GM23338 (cell line): Measurements from ENCODE around the gene UBAP2. TPM values are rescaled to one million over a fixed set of nuclear protein-coding genes. Genes with fewer than 3 reads are reported as not detected.

Experiments
- ATAC-seq: fragments of 200-7000 bp; cut with Tn5 transposase; 3 replicates; pipeline ENCODE4 v1.9.1; 2020
- DNase-seq: peaks from one replicate; pipeline ENCODE4 v3.0.0-alpha.2; 2015; ENCODE audit warnings: low spot score
- H2AFZ ChIP-seq: fragments of 200-600 bp; sonication (generic); 2 replicates; pipeline ENCODE4 v1.8.0; 2016; ENCODE audit warnings: antibody characterized with exemption, mild to moderate bottlenecking, moderate library complexity
- H3F3A ChIP-seq: fragments of 200-600 bp; sonication (generic); replicated peaks from 2 replicates; pipeline ENCODE4 v1.8.0; 2017; ENCODE audit warnings: antibody characterized with exemption, mixed run types, low read depth
- H3K27ac ChIP-seq: fragments of 200-600 bp; sonication (generic); 2 replicates; pipeline ENCODE4 v1.6.1; 2016; ENCODE audit warnings: low read depth
- H3K27me3 ChIP-seq: fragments of 200-600 bp; sonication (generic); 2 replicates; pipeline ENCODE4 v1.8.0; 2016; ENCODE audit warnings: mild to moderate bottlenecking, mixed run types, moderate library complexity; ENCODE audit not compliant: insufficient read depth
- H3K36me3 ChIP-seq: fragments of 200-600 bp; sonication (generic); 2 replicates; pipeline ENCODE4 v1.8.0; 2016; ENCODE audit warnings: mild to moderate bottlenecking; ENCODE audit not compliant: insufficient read depth
- H3K4me1 ChIP-seq: fragments of 200-600 bp; sonication (generic); 2 replicates; pipeline ENCODE4 v1.8.0; 2016; ENCODE audit warnings: mild to moderate bottlenecking, moderate library complexity; ENCODE audit not compliant: insufficient read depth
- H3K4me2 ChIP-seq: fragments of 200-600 bp; sonication (generic); 2 replicates; pipeline ENCODE4 v1.7.1; 2017; ENCODE audit warnings: mixed run types
- H3K4me3 ChIP-seq: fragments of 200-600 bp; sonication (generic); 2 replicates; pipeline ENCODE4 v1.6.1; 2016; ENCODE audit warnings: mixed run types
- H3K79me2 ChIP-seq: fragments of 200-600 bp; sonication (generic); replicated peaks from 2 replicates; pipeline ENCODE4 v1.8.0; 2017; ENCODE audit warnings: mild to moderate bottlenecking; ENCODE audit not compliant: insufficient read depth
- H3K9me2 ChIP-seq: fragments of 200-600 bp; sonication (generic); 2 replicates; pipeline ENCODE4 v1.8.0; 2017; ENCODE audit not compliant: insufficient read depth
- H4K20me1 ChIP-seq: fragments of 200-600 bp; sonication (generic); replicated peaks from 2 replicates; pipeline ENCODE4 v1.8.0; 2017; ENCODE audit warnings: mild to moderate bottlenecking; ENCODE audit not compliant: insufficient read depth
- H3K27ac Mint-ChIP-seq: 2 replicates; pipeline ENCODE4 v1.8.0; 2020; ENCODE audit warnings: inconsistent platforms, mild to moderate bottlenecking, moderate library complexity, mixed read lengths
- H3K27me3 Mint-ChIP-seq: 3 replicates; pipeline ENCODE4 v1.8.0; 2022; ENCODE audit warnings: low read depth, mild to moderate bottlenecking, moderate library complexity, mixed read lengths, inconsistent platforms; ENCODE audit not compliant: insufficient read depth, poor library complexity
- H3K36me3 Mint-ChIP-seq: 3 replicates; pipeline ENCODE4 v1.8.0; 2021; ENCODE audit warnings: low read depth, mild to moderate bottlenecking, inconsistent platforms, moderate library complexity, mixed read lengths
- H3K4me1 Mint-ChIP-seq: 3 replicates; pipeline ENCODE4 v1.8.0; 2020; ENCODE audit warnings: mild to moderate bottlenecking, inconsistent platforms, mixed read lengths
- H3K4me3 Mint-ChIP-seq: 3 replicates; pipeline ENCODE4 v1.8.0; 2021; ENCODE audit warnings: moderate library complexity, mild to moderate bottlenecking, inconsistent platforms, mixed read lengths
- H3K9me3 Mint-ChIP-seq: 3 replicates; pipeline ENCODE4 v1.8.0; 2020; ENCODE audit warnings: moderate library complexity, mild to moderate bottlenecking, inconsistent platforms, mixed read lengths
- ETS1 ChIP-seq: IDR thresholded peaks from 2 replicates; pipeline ENCODE4 v1.6.1; 2016; ENCODE audit warnings: antibody characterized with exemption
- EZH2 ChIP-seq: fragments of 200-600 bp; sonication (generic); IDR thresholded peaks from one replicate; pipeline ENCODE4 v1.8.0; 2017; ENCODE audit warnings: antibody characterized with exemption, mild to moderate bottlenecking, low read depth; ENCODE audit not compliant: unreplicated experiment
- EZH2phosphoT487 ChIP-seq: fragments of 200-600 bp; sonication (generic); IDR thresholded peaks from one replicate; pipeline ENCODE4 v1.8.1; 2018; ENCODE audit warnings: antibody characterized with exemption; ENCODE audit not compliant: unreplicated experiment
- NANOG ChIP-seq: IDR thresholded peaks from 2 replicates; pipeline ENCODE4 v1.6.1; 2016; ENCODE audit warnings: antibody characterized with exemption, borderline replicate concordance
- POLR2AphosphoS5 ChIP-seq: IDR thresholded peaks from 2 replicates; pipeline ENCODE4 v1.6.1; 2016; ENCODE audit warnings: antibody characterized with exemption, low read depth
- STAT1 ChIP-seq: IDR thresholded peaks from one replicate; pipeline ENCODE4 v1.6.1; 2016; ENCODE audit warnings: antibody characterized with exemption; ENCODE audit not compliant: unreplicated experiment
- ZNF114 ChIP-seq: fragments of 250-450 bp; sonication (Bioruptor Pico); IDR thresholded peaks from 2 replicates; pipeline ENCODE4 v1.5.0; 2020; ENCODE audit warnings: mild to moderate bottlenecking, moderate library complexity
- ZNF331 ChIP-seq: fragments of 250-450 bp; sonication (Bioruptor Pico); IDR thresholded peaks from 2 replicates; pipeline ENCODE4 v1.5.0; 2020; ENCODE audit warnings: low read depth, mild to moderate bottlenecking, moderate library complexity
- polyA plus RNA-seq: library from polyadenylated mRNA; unstranded; fragments of >200 nt; fragmentation: Nextera tagmentation; extraction: Ambion mirVana; gene quantifications from 2 replicates; pipeline ENCODE4 v1.2.1, GENCODE V29; 2016
- total RNA-seq: library from RNA; depleted of rRNA; stranded (reverse); fragments of >200 nt; shearing (Covaris generic); gene quantifications from 2 replicates; pipeline ENCODE4 v1.2.3, GENCODE V29; 2014
- TF ChIP-seq, protein P1 (sequence below), 2 experiments: fragments of 200-600 bp in 1 of 2; sonication (generic) in 1 of 2; conservative IDR thresholded peaks; 2 replicates each; pipeline versions ENCODE4 v1.5.1 to v1.6.1; 2016 to 2017; ENCODE audit warnings: antibody characterized with exemption in 2 of 2, low read depth in 2 of 2, mild to moderate bottlenecking in 2 of 2, moderate library complexity in 1 of 2
- TF ChIP-seq, protein P2 (sequence below): fragments of 250-450 bp; sonication (Bioruptor Pico); IDR thresholded peaks from 2 replicates; pipeline ENCODE4 v1.5.0; 2020; ENCODE audit warnings: mild to moderate bottlenecking, moderate library complexity

The UBAP2 gene
- total and polyA plus RNA-seq, 2 experiments from 2014 or later, result 47.4 to 56.4 TPM

DNA sequence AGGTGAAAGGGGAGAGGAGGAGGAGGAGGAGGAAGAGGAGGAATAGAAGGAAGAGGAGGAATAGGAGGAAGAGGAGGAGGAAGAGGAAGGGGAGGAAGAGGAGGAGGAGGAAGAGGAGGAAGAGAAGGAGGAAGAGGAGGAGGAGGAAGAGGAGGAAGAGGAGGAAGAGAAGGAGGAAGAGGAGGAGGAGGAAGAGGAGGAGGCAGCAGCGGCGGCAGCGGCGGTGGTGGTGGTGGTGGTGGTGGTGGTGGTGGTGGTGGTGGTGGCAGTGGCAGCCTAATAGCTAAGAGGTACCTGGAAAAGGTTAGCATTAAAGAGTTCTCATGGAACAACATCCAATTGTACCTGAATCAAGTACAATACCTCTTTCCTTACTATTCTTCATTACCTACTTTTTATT lies 32.5 kb downstream of the UBAP2 start (continued):
- no peak for TF ChIP-seq ETS1

- no peaks in the 10 kb centered on the region for H3K9me3 Mint-ChIP-seq
- Histone ChIP-seq H4K20me1 (peaks cover 10% of the 10 kb centered on the region; the same call in 1 of the 2 replicates), H3K79me2 (peaks cover 51% of the 10 kb centered on the region), H3K27ac (no peak overlapping the region), H3K9me2 (no peaks in the 10 kb centered on the region), H2AFZ (no peak overlapping the region), H3K36me3 (peaks cover 8% of the 10 kb centered on the region), H3K27me3 (no peaks in the 10 kb centered on the region), H3K4me1 (no peaks in the 10 kb centered on the region), H3K4me2 (no peak overlapping the region), H3K4me3 (no peak overlapping the region), H3F3A (0 out of 2 replicates have a peak, but pooled peaks cover 5% of the 10 kb centered on the region)
- no peak overlapping the region for H3K4me3 Mint-ChIP-seq
- no peak for ATAC-seq
- H3K4me1 Mint-ChIP-seq, result 0 out of 3 replicates have a peak, but pooled peaks cover 3% of the 10 kb centered on the region
- no peak for DNase-seq
- H3K36me3 Mint-ChIP-seq, result peaks cover 56% of the 10 kb centered on the region; the same call in 2 of the 3 replicates
- H3K27ac Mint-ChIP-seq, result no peak overlapping the region
- no peak for TF ChIP-seq POLR2AphosphoS5
- TF ChIP-seq, protein P1, sequence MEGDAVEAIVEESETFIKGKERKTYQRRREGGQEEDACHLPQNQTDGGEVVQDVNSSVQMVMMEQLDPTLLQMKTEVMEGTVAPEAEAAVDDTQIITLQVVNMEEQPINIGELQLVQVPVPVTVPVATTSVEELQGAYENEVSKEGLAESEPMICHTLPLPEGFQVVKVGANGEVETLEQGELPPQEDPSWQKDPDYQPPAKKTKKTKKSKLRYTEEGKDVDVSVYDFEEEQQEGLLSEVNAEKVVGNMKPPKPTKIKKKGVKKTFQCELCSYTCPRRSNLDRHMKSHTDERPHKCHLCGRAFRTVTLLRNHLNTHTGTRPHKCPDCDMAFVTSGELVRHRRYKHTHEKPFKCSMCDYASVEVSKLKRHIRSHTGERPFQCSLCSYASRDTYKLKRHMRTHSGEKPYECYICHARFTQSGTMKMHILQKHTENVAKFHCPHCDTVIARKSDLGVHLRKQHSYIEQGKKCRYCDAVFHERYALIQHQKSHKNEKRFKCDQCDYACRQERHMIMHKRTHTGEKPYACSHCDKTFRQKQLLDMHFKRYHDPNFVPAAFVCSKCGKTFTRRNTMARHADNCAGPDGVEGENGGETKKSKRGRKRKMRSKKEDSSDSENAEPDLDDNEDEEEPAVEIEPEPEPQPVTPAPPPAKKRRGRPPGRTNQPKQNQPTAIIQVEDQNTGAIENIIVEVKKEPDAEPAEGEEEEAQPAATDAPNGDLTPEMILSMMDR (conservative IDR thresholded peaks at IDR 0.05; ENCODE audit: low read depth in 2 of 2), result peak in 1 of 2 experiments; percentile 41; a peak in 2 of 4 replicates
- H3K27me3 Mint-ChIP-seq, result peaks cover 2% of the 10 kb centered on the region
Observed at GRCh38 chr9:34010979-34011378, 37.7 kb downstream of the UBAP2 start.

GRCh38 chr9:34001951-34002350 lies 46.7 kb downstream of the UBAP2 start:
- Mint-ChIP-seq H3K4me1 (no peaks in the 10 kb centered on the region), H3K27me3 (peaks cover 3% of the 10 kb centered on the region), H3K9me3 (no peaks in the 10 kb centered on the region), H3K36me3 (peaks cover 41% of the 10 kb centered on the region; the same call in 2 of the 3 replicates), H3K27ac (no peak overlapping the region), H3K4me3 (no peak overlapping the region)
- DNase-seq, result no peak
- Histone ChIP-seq H4K20me1 (peaks cover 2% of the 10 kb centered on the region; the same call in 1 of the 2 replicates), H3F3A (peaks cover 5% of the 10 kb centered on the region; the same call in 1 of the 2 replicates), H3K36me3 (peaks cover 29% of the 10 kb centered on the region), H3K27ac (no peak overlapping the region), H2AFZ (no peak overlapping the region), H3K27me3 (no peaks in the 10 kb centered on the region), H3K4me2 (no peak overlapping the region), H3K79me2 (peaks cover 53% of the 10 kb centered on the region), H3K4me3 (no peak overlapping the region), H3K4me1 (no peaks in the 10 kb centered on the region), H3K9me2 (no peaks in the 10 kb centered on the region)
- ATAC-seq, result no peak
- TF ChIP-seq POLR2AphosphoS5 (no peak), EZH2phosphoT487 (no peak), ZNF114 (CRISPR knock-in tag) (no peak), ZNF331 (CRISPR knock-in tag) (no peak), STAT1 (no peak), EZH2 (no peak), NANOG (no peak), ETS1 (no peak)
- TF ChIP-seq, protein P2, sequence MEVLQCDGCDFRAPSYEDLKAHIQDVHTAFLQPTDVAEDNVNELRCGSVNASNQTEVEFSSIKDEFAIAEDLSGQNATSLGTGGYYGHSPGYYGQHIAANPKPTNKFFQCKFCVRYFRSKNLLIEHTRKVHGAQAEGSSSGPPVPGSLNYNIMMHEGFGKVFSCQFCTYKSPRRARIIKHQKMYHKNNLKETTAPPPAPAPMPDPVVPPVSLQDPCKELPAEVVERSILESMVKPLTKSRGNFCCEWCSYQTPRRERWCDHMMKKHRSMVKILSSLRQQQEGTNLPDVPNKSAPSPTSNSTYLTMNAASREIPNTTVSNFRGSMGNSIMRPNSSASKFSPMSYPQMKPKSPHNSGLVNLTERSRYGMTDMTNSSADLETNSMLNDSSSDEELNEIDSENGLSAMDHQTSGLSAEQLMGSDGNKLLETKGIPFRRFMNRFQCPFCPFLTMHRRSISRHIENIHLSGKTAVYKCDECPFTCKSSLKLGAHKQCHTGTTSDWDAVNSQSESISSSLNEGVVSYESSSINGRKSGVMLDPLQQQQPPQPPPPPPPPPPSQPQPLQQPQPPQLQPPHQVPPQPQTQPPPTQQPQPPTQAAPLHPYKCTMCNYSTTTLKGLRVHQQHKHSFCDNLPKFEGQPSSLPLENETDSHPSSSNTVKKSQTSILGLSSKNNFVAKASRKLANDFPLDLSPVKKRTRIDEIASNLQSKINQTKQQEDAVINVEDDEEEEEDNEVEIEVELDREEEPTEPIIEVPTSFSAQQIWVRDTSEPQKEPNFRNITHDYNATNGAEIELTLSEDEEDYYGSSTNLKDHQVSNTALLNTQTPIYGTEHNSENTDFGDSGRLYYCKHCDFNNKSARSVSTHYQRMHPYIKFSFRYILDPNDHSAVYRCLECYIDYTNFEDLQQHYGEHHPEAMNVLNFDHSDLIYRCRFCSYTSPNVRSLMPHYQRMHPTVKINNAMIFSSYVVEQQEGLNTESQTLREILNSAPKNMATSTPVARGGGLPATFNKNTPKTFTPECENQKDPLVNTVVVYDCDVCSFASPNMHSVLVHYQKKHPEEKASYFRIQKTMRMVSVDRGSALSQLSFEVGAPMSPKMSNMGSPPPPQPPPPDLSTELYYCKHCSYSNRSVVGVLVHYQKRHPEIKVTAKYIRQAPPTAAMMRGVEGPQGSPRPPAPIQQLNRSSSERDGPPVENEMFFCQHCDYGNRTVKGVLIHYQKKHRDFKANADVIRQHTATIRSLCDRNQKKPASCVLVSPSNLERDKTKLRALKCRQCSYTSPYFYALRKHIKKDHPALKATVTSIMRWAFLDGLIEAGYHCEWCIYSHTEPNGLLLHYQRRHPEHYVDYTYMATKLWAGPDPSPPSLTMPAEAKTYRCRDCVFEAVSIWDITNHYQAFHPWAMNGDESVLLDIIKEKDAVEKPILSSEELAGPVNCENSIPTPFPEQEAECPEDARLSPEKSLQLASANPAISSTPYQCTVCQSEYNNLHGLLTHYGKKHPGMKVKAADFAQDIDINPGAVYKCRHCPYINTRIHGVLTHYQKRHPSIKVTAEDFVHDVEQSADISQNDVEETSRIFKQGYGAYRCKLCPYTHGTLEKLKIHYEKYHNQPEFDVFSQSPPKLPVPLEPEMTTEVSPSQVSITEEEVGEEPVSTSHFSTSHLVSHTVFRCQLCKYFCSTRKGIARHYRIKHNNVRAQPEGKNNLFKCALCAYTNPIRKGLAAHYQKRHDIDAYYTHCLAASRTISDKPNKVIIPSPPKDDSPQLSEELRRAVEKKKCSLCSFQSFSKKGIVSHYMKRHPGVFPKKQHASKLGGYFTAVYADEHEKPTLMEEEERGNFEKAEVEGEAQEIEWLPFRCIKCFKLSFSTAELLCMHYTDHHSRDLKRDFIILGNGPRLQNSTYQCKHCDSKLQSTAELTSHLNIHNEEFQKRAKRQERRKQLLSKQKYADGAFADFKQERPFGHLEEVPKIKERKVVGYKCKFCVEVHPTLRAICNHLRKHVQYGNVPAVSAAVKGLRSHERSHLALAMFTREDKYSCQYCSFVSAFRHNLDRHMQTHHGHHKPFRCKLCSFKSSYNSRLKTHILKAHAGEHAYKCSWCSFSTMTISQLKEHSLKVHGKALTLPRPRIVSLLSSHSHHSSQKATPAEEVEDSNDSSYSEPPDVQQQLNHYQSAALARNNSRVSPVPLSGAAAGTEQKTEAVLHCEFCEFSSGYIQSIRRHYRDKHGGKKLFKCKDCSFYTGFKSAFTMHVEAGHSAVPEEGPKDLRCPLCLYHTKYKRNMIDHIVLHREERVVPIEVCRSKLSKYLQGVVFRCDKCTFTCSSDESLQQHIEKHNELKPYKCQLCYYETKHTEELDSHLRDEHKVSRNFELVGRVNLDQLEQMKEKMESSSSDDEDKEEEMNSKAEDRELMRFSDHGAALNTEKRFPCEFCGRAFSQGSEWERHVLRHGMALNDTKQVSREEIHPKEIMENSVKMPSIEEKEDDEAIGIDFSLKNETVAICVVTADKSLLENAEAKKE (CRISPR knock-in tag), result no peak
